ENCODE measurements around the gene PCCA. TPM values are rescaled to one million over a fixed set of nuclear protein-coding genes. Genes with fewer than 3 reads are reported as not detected.

PCCA gene
- total RNA-seq, 1 experiment from 2014 or later = 52.8 TPM

GRCh38 chr13:100561599-100562204 is 472.8 kb downstream of the PCCA start:
- peaks cover 3% of the 10 kb centered on the region; the same call in 1 of the 2 replicates for H3K4me1 Mint-ChIP-seq
- CTCF ChIA-PET = interaction anchor here (3.2 kb wide), 1 partner anchor 12 kb away, joined by 24 read pairs; no protein-coding TSS in a partner anchor
- no peak overlapping the region for H3K27ac Mint-ChIP-seq
- DNase-seq (ENCODE audit: low spot score) (no peak), ATAC-seq (no peak)
- POLR2A ChIA-PET = no interaction called here
- H3K27me3 Mint-ChIP-seq (ENCODE audit: low read depth) = peaks cover 4% of the 10 kb centered on the region; the same call in 1 of the 2 replicates
- H3K9me3 Mint-ChIP-seq = peaks cover 17% of the 10 kb centered on the region
- TF ChIP-seq ZNF416 (CRISPR knock-in tag; IDR thresholded peaks at IDR 0.05) (no peak), CREB1 (CRISPR knock-in tag; IDR thresholded peaks at IDR 0.05) (no peak), NFATC4 (CRISPR knock-in tag; IDR thresholded peaks at IDR 0.05) (no peak), GABPB1 (CRISPR knock-in tag; IDR thresholded peaks at IDR 0.05) (no peak), ETV6 (CRISPR knock-in tag; IDR thresholded peaks at IDR 0.05) (no peak), MLX (CRISPR knock-in tag; IDR thresholded peaks at IDR 0.05) (no peak), SOX15 (CRISPR knock-in tag; IDR thresholded peaks at IDR 0.05) (no peak), ARID4B (CRISPR knock-in tag; IDR thresholded peaks at IDR 0.05; ENCODE audit: borderline replicate concordance) (no peak), CREM (CRISPR knock-in tag; IDR thresholded peaks at IDR 0.05) (no peak), NR3C1 (CRISPR knock-in tag; conservative IDR thresholded peaks at IDR 0.05; ENCODE audit: low read depth) (no peak), ZNF425 (CRISPR knock-in tag; conservative IDR thresholded peaks at IDR 0.05) (no peak), FOXJ3 (CRISPR knock-in tag; IDR thresholded peaks at IDR 0.05; ENCODE audit: borderline replicate concordance) (no peak), SMAD4 (CRISPR knock-in tag; IDR thresholded peaks at IDR 0.05) (no peak), ZNF263 (CRISPR knock-in tag; IDR thresholded peaks at IDR 0.05; ENCODE audit: low read depth) (no peak), ZSCAN18 (CRISPR knock-in tag; IDR thresholded peaks at IDR 0.05) (no peak), AFF4 (CRISPR knock-in tag; IDR thresholded peaks at IDR 0.05; ENCODE audit: borderline replicate concordance) (no peak)
- TF ChIP-seq, protein P1, sequence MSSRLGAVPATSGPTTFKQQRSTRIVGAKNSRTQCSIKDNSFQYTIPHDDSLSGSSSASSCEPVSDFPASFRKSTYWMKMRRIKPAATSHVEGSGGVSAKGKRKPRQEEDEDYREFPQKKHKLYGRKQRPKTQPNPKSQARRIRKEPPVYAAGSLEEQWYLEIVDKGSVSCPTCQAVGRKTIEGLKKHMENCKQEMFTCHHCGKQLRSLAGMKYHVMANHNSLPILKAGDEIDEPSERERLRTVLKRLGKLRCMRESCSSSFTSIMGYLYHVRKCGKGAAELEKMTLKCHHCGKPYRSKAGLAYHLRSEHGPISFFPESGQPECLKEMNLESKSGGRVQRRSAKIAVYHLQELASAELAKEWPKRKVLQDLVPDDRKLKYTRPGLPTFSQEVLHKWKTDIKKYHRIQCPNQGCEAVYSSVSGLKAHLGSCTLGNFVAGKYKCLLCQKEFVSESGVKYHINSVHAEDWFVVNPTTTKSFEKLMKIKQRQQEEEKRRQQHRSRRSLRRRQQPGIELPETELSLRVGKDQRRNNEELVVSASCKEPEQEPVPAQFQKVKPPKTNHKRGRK (CRISPR knock-in tag; IDR thresholded peaks at IDR 0.05; ENCODE audit: borderline replicate concordance) = no peak
- TF ChIP-seq, protein P2, sequence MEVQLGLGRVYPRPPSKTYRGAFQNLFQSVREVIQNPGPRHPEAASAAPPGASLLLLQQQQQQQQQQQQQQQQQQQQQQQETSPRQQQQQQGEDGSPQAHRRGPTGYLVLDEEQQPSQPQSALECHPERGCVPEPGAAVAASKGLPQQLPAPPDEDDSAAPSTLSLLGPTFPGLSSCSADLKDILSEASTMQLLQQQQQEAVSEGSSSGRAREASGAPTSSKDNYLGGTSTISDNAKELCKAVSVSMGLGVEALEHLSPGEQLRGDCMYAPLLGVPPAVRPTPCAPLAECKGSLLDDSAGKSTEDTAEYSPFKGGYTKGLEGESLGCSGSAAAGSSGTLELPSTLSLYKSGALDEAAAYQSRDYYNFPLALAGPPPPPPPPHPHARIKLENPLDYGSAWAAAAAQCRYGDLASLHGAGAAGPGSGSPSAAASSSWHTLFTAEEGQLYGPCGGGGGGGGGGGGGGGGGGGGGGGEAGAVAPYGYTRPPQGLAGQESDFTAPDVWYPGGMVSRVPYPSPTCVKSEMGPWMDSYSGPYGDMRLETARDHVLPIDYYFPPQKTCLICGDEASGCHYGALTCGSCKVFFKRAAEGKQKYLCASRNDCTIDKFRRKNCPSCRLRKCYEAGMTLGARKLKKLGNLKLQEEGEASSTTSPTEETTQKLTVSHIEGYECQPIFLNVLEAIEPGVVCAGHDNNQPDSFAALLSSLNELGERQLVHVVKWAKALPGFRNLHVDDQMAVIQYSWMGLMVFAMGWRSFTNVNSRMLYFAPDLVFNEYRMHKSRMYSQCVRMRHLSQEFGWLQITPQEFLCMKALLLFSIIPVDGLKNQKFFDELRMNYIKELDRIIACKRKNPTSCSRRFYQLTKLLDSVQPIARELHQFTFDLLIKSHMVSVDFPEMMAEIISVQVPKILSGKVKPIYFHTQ (CRISPR knock-in tag; IDR thresholded peaks at IDR 0.05) = no peak
- H3K4me3 Mint-ChIP-seq = no peak overlapping the region
- H3K36me3 Mint-ChIP-seq = peaks cover 13% of the 10 kb centered on the region
